NCI-H2171 (cell line): ENCODE data around the gene GAD1.

ENCODE experiments used
- DNase-seq: peaks from one replicate; lab custom pipeline; 2025; lab: John Stamatoyannopoulos, UW

Gene GAD1

DNA sequence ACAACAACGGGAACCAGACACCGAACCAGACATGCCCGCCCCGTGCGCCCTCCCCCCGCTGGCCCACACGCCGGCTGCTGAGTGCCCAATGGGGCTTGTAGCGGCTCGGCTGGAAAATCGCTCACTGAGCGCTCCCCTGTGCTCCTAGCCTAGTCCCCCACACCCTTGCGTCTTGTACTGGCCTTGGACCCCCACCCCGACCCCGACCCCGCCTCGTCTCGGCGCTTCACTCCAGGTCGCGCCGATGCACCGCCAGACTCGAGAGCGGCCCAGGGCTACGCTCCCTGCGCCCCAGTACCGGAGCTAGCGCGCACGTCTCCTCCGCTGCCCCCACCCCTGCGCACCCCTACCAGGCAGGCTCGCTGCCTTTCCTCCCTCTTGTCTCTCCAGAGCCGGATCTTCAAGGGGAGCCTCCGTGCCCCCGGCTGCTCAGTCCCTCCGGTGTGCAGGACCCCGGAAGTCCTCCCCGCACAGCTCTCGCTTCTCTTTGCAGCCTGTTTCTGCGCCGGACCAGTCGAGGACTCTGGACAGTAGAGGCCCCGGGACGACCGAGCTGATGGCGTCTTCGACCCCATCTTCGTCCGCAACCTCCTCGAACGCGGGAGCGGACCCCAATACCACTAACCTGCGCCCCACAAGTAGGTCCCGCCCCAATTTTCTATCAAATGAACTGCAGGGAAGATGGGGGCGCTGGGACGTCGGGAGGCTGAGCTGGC is 1.5 kb downstream of the GAD1 start:
- peak; percentile 3 for DNase-seq

DNA sequence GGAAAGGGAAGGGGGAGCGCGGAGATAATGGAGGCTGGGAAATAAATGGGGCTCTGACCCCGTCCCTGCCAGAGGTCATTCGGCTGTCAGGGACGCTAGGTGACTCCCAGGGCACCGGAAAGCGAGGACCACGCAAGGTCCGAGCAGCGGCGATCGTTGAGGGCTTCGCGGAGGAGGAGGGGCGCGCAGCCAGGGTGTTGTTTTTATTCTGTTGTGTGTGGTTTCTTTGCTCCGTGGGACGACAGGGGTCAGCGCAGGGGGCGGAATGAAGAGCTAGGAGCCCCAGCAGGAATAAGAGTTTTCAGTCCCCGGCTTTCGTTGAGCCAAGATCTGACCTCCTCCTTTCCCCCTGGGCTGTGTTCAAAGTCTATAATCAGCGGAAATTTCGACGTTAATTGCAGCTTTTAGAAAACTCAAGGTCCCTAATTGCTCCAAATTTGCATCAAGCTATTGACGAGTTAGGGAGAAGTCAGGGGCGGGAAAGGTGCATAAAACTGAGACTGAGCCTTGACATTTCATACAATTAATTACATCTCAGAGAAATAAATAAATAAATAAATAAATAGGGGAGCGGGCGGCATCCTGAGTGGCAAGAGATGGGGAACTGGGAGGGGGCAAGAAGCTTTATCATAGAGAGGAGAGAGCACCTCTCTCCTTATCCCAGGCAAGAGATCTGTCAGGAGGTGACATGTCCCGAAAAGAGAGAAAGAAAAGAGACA is 2.2 kb downstream of the GAD1 start:
- DNase-seq: no peak

DNA sequence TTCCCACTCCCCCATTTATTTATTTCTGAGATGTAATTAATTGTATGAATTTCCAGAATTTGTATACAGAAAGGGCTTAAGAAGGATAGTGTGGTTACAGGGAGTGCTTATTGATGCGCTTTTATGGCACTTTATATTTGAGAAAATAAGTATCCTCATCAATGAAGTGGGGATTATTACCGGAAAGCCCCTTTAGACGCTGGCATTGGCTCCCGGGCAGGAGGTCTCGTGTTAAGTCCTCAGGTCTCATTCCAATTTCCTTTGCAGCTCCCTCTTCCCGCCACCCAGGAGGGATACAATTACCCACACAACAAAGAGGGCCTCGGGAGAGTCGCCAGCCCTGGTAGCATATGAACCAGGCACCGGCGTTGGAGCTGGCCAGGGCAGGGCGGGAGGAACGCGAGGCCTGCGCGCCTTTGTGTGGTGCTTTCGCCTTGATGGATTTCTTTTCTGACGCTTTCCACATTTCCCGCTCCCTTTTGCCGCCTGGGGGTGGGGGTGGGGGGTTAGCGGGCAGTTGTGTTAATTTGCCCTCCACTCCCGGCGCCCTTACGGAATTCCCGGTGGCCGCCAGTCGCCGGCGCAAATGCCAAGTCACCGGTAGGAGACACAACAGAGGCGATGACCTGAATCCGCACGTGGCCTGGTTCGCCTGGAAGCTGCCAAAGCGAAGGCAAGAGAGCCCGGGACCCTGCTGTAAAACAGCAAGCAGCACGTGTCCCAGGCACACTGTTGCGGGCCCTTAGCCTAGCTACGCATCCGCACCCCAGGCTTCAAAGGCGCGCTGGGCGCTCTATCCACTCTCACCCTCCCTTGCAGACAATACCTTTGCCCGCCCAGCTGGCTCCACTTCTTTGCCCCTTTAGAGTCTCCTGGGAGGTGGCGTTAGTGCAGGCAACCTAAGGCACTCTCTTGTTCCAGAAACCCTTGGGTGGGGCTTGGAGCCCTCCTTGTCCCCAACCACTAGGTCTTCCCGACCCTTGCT is 3.3 kb downstream of the GAD1 start:
- no peak for DNase-seq

DNA sequence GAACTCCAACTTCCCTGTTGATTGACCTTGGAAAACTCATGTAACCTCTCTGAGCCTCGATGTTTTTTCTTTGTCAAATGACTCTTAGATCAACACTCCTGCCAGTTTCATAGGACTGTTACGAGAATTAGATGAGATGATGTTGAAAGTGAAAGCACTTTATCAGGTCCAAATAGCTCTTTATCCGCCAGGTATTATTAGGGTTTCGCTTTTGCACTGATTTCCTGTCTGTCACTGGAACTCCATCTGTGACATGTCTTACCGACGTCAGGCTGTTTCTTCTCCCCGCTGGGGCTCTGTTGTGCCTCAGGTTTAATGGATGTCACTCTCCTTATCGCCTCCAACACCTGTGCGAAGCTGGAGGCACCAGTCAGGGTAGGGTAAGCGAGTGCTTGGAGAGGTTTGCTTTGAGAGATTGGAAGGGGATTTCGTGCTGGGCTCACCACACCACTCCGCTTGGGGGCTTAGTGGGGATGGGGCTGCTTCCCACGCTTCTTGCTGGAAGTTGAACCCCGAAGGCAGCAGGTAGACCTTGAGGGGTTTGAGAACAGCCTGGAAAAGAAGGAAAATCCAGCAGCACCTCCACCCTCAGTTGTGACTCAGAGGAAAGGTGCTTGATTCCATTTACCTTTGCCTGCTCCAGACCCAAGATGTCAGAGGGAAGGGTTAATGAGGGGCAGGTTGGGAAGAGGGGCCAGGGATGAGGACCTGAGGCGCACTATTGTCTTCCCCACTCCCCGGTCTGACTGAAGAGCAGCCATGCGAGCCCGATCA is 4.3 kb downstream of the GAD1 start:
- no peak for DNase-seq

DNA sequence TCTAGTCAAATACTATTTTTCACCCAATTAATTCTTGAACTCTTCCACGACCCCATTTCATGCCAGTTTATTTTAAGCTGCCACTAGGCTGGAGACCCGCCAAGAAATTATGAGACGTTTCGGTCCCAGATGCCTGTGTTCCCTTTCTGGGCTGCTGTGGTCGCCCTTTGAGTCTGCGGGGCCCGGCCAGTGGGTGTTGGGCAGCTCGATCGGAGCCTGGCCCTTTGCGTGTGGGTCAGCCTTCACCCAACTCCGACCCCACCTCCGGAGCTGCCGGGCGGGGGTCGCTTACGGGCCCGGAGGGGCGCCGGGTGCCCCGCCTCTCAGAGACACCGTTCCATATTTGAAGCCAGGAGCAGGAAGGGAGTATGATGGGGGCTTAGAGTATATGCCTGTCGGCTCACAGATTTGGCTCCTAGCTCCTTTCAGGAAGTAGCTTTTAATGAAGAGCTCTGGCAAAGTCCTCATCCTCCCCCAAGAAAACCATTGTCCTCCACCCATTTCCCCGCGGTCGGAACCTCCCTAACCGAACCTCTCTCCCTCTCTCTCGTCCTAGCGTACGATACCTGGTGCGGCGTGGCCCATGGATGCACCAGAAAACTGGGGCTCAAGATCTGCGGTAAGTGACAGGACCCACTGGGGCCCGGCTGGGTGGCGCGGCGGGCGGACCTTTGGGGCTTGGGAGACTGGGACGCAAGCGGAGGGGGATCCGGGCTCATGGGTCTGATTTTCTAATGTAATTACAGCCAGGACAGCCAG is 5.0 kb downstream of the GAD1 start:
- no peak for DNase-seq

DNA sequence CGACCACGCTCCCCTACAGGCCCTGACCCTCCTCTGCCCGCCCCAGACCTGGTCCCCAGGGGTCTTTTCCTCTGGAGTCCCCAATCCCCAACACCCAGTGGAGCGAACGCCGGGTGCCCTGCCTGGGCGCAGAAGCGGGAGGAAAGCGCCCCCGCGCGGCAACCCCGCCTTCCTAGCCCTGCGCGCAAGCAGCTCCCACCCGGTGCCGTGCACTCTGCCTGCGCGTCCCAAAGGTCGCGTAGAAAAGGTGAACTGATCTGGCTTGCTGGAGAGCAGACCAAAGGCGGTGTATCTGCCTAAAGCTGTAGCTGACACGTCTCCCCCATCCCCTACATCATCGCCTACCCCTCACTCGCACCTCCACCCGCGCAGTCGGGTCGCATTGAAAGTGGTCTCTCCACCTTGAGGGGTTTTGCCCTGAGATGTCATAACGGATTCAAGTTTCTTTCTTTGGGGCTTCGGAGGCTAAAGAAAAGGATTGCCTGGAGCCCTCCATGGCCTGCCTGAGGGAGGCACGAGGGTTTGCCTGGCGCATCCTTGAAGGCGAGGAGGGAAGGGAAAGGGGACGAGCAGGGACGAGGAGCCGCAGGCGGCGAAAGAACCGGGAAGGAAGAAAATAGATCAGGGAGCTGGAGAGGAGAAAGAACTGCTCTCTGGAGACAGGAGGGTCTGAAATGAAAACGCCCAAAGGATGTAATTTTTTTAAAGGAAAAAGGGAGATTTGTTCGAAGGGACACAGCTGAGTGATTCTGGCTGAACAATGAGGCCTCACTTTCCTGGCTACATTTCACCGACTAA is 5.8 kb downstream of the GAD1 start:
- DNase-seq: no peak

DNA sequence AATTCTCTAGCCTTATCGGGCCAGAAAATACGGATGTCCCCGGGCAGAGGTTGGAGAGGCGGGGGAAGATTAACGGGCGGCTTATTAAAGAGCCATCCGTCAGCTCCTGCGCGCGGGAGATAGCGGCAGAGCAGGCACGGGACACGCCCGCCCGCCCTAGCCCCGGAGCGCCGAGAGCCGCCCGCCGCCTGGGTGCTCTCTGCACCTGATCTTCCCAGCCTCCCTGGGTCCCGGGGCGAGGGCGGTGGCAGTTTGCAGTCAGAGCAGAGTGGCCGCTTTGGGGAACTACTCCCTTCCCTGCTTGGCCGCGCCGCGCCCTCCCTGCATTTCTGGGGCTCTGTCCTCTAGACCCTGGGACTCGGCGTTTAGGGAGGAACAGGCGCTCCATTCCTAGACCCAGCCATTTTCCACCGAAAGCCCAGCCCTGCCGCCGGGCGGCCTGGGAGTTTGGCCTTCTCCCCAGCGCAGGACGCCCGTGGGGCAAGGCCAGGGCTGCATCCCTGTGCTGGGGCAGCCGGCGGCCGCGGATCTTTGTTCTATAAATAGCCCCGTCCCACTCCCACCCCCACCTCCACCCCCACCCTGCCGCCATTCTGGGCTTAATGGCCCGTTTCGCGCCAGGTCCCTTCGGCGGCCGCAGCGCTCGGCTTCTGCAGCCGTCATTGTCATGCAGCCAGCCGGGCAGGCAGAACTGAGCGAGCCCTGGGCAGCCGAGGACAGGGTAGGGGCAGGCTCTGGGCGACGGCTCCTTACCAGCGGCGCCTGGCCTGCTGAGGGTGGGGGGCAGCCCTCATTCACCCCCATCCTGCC is 6.6 kb downstream of the GAD1 start:
- DNase-seq: no peak

DNA sequence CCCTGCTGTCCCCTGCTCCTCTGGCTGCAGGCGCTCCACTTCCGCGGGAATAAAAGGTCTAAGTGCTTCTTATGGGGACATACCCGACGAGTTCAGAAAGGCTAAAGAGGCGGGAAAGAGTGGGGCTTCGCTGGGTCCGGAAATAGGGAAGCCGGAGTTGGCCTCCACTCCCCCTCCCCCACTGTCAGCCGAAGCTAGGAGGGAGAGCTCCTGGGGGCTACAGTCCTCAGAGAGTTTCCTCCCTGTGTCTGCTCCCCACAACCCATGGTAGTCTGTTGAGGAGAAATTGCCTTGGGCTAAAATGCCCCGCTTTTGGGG is 7.2 kb downstream of the GAD1 start:
- DNase-seq: no peak

DNA sequence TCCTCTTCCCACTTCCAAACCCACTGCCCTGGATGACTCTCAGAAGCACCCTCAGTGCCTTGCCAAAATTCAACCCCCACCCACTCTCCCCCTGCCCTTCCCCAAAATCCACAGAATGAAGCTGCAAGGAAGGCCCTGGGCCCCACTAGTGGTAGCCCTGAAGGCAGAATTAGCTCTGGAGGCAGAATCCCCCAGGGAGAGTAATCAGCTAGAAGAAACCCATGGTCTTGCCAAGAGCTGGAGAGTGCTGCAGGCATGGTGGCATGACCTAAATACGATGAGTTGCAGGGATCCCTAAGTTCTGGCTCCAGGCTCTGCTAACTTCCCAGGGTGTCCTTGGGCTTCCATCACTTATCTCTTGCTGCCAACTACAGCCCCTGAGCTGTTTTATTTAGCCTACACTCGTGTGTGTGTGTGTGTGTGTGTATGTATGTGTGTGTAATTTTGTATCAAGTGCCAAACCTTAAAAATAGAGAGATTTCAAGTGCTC is 7.9 kb downstream of the GAD1 start:
- DNase-seq: no peak

DNA sequence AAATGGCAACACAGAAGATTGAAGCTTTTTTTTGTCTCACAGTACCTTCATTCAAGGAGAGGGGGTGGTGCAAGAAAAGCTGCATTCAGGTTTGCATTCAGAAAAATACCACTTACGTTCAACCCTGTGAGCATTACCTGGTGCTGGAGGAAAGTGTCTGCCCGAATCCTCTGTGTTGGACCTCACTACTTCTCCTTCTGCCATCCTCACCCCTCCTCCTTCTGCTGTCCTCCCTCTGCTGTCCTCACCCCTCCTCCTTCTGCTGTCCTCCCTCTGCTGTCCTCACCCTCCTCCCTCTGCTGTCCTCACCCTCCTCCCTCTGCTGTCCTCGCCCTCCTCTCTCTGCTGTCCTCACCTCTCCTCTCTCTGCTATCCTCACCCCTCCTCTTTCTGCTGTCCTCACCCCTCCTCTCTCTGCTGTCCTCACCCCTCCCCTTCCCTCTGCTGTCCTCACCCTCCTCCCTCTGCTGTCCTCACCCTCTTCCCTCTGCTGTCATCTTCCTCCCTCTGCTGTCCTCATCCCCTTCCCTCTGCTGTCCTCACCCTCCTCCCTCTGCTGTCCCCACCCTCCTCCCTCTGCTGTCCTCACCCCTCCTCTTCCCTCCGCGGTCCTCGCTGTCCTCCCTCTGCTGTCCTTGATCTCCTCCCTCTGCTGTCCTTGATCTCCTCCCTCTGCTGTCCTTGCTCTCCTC is 11.3 kb downstream of the GAD1 start:
- DNase-seq: no peak

DNA sequence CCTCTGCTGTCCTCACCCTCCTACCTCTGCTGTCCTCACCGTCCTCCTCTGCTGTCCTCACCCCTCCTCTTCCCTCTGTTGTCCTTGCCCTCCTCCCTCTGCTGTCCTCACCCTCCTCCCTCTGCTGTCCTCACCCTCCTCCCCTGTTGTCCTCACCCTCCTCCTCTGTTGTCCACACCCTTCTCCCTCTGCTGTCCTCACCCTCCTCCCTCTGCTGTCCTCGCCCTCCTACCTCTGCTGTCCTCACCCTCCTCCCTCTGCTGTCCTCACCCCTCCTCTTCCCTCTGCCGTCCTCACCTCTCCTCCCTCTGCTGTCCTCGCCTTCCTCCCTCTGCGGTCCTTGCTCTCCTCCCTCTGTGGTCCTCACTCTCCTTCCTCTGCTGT is 11.8 kb downstream of the GAD1 start:
- no peak for DNase-seq

DNA sequence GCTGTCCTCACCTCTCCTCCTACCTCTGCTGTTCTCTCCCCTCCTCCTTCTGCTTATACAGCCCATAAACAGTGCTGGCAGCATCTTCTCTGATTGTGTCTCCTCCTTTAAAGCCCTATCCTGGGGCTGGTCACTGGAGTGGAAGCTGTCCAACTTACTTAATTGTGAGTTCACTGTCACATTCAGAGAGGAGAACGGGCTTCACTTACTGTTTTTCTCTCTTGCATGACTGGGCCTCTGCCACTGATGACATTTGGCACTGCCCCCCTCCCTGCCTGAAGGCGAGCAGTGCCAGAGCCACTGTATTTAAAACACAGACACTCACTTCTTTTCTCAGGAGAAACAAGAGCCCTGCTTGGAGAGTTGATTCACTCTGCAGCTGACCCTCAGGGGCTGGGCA is 12.3 kb downstream of the GAD1 start:
- DNase-seq: no peak

DNA sequence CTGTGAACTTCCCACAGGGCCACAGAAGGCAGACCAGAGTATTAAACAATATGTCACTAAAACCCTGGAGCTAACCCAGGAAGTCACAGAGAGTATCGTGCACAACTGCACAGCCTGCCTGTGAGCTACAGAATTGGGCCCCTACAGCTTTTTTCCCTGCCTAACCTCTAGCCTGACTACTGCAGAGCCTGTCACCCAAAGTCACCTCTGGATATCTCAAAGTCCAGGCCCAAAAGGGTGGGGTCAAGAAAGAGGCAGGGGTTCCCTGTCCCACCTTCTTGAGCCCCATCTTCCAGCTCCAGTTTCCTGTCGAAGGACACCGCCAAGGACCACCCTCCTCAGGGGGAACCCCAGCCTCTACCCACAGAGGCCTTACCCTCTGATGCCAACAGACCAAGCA is 13.5 kb downstream of the GAD1 start:
- DNase-seq: no peak

DNA sequence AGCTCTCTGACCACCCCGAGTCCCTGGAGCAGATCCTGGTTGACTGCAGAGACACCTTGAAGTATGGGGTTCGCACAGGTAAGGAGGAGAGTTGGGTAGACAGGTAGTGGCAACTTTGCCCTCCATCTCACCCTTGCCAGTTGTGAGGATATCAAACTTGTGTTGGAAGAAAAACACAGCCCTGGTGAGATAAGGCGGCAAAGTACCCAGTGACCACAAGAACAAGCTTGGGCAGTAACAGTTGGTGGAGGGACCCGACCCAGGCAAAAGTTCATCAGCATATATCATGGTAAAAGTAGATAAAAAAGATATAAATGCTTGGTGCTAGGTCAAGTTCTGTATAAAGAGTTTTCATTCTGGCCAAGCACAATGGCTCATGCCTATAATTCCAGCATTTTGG is 14.4 kb downstream of the GAD1 start:
- DNase-seq: no peak

DNA sequence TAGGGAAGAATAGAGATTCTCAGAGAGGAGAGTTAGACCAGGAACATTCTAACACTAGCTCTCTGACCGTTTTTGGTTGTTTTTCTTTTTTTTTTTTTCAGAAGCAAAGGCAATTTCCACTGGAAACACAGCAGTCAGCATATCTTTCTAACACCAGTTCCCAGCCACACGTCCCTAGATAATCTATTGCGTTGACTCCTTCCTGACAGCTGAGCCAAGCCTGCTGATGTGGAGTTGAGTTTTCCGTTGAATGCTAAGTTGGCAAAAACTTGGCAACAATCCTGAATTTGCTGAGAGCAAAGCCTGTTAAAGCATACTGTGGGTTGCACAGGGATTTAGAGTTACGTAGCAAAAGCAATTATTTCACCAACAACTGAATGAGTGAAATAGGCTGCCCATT is 19.3 kb downstream of the GAD1 start:
- no peak for DNase-seq

DNA sequence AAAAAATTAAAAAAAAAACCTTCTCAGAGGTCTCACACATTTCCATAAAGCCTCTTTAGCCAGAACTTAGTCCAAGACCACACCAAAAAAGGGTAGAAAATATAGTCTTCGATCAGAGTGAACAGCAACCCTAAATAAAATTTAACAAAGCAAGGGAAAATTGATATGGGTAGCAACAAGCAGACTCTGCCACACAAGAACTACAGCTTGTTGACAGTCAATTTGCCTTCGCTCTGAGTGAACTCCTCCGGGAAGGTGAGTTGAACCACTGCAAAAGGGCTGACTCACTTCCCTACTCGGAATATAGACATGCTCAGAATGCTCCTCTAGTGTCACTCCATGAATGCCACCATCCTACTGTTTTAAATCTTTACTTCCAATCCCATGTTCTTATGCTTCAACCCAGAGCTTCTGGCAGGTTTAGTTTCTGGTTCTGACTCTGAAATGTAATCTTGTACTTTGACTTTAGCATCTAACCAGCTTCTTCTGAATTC is 24.1 kb downstream of the GAD1 start:
- DNase-seq: no peak

DNA sequence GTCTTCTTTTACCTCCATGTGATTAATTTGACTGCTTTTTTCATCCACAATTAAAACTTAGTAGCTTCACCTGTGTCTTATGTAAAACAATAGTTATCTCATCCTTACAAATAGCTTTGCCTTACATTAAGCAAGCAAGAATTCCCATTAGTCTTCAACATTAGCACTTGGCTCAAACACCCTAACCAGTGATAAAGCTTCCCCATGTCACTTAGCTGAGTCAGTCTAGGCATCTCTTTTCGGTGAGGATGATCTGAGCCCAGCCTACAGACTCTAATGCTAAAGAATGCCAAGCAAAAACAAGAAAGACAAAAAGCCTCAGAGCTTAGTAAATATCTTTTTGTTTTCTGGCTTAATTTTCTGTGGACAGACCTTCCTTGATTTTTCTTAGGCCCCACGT is 26.1 kb downstream of the GAD1 start:
- DNase-seq: no peak

DNA sequence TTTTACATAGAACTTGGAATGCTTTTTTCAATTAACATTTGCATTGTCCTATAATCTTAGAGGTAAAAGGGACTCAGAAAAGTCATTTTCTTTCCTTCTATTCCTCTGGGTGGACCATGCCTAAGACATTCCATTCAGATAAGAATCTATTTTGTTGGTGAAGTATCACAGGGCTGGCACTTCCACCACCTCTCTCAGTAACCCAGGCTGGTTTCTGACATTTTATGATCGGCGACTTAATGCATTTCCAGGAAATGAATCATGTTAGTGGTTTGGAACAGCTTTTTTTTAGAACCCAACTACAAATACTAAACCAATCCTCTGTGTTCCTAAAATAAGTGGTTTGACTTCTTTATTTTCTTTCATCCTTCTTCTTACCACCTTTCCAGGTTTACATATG is 27.0 kb downstream of the GAD1 start:
- DNase-seq: no peak

DNA sequence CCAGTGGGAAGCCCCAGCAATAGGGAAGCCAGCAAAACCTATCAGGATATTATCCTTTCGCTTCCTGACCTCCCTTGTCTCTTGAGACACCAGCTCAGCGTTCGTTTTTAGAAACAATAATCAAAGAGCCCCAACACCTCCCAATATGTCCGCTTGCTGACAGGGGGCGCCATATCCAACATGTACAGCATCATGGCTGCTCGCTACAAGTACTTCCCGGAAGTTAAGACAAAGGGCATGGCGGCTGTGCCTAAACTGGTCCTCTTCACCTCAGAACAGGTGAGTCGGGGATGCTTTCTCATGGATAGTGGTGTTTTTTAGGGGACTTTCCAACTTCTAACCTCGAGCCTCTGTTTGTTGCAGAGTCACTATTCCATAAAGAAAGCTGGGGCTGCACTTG is 28.7 kb downstream of the GAD1 start:
- no peak for DNase-seq
